GM18499 (cell line): Measurements from ENCODE around the gene PSMD11.

Source experiments
- ATAC-seq: cut with Tn5 transposase; IDR thresholded peaks from one replicate; pipeline ENCODE4 v1.9.1; 2021; ENCODE audit warnings: moderate number of reproducible peaks; ENCODE audit not compliant: insufficient read depth, unreplicated experiment

PSMD11 gene

GRCh38 chr17:32527146-32527545, 82.8 kb downstream of the PSMD11 start:
- ATAC-seq, result no peak

- ATAC-seq, result no peak
Observed at GRCh38 chr17:32528825-32529224, 84.5 kb downstream of the PSMD11 start.

- ATAC-seq, result no peak
Observed at GRCh38 chr17:32529604-32530003, 85.3 kb downstream of the PSMD11 start.
